T-helper 2 cell (primary cell): Measurements from ENCODE around the gene IGHMBP2.

Experiments used
- DNase-seq, 5 experiments: peaks; one replicate each; pipeline versions ENCODE4 v3.0.0 to v3.0.0-alpha.2; 2012 to 2022

Gene IGHMBP2

DNA sequence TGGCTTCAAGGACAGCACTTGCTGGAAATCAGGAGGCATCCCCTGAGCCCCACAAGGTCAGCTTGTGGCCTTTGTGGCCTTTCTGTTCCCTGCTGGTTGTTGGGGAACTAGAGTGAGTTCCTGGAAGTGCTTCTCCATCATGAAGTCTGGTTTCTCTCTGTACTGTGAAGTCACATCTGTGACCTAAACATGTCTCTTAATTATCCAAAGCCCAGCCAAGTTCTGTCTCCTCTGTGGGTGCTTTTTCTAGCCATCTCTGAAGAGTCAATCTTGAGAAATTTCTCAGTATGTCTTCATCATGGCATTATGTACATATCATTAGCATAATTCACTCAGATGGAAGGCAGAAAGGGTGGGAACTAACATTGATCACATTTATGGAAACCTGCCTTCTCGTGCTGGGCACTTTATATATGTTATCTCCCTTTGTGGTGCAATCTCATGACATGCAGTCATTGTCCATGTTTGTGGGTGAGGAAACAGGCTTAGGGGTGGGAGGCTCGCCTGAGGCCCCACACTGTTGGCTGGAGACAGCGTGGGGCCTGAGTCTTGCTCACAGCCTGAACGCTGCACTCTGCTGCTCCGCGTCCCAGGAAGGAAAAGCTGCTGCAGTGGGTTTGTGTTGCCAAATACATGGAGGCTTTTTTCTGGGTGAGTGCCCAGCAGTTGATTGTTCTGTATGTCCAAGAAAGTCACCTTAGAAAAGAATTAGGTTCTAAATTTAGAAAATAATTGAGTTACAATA, 24.6 kb downstream of the IGHMBP2 start:
- DNase-seq, result no peak

DNA sequence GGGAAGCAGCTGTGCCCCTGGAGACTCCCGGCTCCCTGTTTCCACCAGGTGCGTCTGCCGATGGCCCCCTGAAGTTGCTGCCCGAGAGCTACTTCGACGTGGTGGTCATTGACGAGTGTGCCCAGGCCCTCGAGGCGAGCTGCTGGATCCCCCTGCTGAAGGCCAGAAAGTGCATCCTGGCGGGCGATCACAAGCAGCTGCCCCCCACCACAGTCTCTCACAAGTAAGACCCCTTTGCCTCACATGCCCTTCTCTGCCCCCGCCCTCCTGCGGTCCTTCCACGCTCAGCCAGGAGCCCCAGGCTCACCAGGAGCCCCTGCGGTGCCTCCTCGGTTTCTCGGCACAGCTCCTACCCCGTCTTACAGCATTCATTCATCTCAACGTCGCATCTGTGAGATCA, 25.4 kb downstream of the IGHMBP2 start:
- no peak for DNase-seq

DNA sequence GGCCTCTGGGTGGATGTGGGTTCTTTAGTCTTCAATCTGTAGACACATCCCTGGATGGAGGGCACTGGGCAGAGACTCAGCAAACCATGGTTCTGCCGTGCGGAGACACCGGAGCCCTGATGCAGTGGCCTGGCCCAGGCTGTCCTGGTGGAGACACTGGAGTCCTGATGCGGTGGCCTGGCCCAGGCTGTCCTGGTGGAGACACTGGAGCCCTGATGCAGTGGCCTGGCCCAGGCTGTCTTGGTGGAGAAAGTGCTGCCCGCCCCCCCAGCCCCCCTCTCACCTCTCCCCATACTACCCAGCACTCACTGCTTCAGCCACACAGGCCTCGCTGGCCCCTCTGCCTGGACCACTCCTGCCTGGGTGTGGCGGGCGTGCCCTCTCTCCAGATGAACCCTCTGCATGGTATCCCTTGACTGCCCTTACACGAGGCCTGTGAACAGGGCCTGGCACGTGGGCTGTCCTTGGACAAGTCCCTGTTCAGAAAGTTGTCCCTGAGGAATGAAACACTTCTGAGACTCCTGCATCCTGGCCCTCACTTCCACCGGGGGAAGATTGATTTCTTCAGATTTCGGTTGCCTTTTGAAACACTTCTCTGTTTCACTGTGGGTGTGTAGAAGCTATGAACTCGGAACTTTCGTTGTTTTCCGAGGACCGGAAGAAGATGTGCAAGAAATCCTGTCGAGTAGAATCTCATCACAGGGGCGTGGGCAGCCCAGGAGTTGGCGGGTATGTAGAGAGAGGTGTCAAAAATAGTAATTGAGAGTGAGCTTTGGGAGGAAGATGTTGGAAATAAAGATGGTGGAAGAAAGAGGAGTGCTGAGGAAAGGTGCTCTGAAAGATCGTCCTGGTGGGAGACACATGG, 26.2 kb downstream of the IGHMBP2 start:
- DNase-seq, result no peak

DNA sequence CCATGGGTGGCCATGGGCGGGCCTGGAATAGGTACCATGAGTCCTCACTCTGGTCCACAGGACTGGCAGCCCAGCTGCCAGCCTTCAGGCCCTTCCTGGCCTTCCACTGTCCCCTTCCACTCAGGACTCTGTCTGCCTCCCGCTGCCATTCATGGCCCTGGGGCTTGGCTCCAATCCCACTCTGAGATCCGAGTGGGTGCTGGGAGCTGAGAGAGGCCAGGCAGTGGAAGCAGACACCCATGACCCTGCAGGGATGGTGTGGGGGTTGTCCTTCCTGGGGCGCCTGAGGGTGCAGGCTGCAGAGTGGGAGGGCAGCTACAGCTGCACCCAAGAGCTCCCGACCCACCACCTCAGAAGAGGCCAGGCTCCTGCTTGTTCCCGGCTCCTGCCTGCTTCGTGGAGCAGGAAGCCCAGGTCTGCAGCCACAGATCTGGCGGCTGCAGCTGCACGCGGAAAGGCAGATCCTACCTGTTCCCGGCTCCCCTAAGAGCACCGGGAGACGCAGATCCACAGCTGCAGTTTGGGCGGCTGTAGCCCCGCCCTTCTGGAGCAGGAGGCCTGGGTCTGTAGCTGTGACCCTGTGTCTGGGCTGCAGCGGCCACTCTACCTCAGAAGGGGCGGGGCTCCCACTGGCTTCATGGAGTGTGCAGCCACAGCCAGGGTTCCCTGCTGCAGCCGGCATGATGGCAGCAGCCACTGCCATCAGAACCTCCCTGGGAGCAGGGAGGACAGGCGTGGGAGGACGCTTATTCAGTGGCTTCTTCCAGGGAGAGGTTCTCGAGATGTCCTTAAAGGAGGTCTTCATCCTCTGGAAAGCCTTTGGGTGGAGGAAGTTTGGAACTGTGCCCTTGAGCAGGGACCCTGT, 27.5 kb downstream of the IGHMBP2 start:
- DNase-seq, result no peak

DNA sequence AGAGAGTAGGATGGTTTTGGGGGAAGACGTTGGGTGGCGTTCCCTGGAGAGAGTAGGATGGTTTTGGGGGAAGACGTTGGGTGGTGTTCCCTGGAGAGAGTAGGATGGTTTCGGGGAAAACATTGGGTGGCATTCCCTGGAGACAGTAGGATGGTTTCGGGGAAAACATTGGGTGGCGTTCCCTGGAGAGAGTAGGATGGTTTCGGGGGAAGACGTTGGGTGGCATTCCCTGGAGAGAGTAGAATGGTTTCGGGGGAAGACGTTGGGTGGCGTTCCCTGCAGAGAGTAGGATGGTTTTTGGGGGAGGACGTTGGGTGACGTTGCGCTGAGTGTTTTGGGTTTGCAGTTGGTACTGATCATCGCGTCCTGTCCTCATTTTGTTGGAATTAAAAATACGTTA, 28.2 kb downstream of the IGHMBP2 start:
- no peak for DNase-seq

DNA sequence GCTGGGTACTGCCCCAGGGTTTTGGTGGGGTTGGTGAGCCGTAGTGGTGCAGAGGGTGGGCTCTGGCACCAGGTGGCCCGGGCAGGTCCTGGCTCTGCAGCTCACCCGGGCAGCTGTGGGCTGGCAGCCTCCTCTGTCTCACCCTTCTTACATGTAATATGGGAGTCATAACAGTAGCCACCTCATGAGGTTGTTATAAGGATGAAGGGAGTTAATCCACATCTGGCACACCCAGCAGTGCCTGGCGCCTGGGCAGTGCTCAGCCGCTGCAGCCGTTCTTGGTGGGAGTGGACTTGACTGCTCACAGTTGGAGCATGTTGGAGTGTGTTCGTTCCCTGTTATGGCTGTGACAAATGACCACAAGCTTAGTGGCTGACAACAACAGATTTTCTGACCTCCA, 28.7 kb downstream of the IGHMBP2 start:
- no peak for DNase-seq

DNA sequence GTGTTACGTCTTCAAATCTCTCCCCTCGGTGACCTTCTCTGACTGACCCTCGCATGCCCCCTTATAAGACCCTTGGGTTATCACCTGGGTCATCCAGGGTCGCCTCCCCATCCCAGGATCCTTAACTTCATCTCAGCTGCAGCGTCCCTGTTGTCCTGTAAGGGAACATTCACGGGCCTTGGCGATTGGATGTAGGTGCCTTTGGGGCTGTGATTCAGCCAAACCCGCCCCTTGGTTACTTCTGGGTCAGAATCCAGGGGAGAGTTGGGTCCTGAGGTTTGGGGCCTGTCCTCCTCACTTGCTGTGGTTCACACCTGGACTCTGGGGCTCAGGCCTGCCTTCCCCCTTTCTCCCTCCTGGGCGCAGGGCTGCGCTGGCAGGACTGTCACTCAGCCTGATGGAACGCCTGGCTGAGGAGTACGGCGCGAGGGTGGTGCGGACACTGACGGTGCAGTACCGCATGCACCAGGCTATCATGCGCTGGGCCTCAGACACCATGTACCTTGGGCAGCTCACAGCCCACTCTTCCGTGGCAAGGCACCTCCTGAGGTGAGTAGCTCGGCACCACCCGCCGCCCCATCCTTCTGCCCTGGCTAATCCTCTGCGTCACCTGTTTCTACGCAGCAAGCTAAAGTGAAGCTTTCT, 29.4 kb downstream of the IGHMBP2 start:
- no peak for DNase-seq

DNA sequence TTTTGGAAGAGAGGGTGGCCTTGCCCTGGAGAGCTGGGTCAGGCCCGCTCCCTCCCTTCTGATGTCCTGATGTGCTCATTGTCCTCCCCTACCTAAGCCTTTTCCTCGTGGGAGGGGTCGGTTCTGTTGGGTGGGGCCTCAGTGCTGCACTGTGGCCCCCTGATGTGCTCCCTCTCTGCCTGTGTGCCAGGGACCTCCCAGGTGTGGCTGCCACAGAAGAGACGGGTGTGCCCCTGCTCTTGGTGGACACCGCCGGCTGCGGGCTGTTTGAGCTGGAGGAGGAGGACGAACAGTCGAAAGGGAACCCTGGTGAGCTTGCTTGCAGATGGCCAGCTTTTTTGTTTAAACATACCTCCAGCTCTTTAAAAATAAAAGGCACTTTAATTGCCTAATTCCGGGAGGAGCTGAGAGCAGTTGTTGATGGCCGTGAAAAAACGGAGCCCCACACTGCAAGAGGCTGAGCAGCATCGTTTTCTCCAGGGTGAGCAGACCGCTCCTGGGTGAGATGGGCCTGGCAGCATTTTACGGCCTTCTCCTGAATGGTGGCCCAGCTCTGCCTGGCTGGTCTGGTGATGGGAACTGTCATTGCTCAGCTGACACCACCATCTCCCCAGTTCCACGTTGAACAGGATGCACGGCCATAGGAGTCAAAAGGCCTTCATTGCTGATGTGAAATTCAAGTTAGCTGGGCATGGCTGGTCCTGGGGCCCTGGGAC, 30.1 kb downstream of the IGHMBP2 start:
- DNase-seq, result no peak

DNA sequence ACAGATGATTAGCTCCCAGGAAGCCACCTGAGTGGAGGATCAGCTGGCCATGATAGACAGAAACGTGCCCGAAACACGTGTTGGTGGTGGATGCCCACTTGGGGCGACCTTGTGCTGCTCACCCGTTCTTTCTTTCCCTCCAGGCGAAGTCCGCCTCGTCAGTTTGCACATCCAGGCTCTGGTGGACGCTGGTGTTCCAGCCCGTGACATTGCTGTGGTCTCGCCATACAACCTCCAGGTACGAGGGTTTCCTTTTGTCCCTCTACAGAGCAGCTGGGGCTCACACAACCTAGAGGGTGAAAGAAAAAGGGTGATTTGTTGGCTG, 30.6 kb downstream of the IGHMBP2 start:
- no peak for DNase-seq

DNA sequence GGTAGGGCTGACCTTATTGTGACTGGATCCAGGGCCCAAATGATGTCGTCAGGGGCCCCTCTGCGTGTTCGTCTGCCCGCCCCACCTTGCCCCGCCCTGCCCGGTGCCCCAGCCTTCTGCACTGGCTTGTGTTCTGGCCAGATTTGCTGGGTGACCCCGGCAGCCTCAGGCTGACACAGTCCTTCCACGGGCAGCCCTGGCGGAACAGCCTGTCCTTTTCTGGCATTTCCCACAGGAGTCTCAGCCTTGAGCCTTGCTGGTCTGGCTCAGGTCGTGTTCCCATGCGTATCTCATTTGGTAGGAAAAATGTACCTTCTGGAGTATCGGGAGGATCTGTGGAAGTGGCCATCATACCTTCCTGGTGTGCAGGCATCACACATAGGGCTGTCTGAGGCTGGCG, 31.0 kb downstream of the IGHMBP2 start:
- no peak for DNase-seq

DNA sequence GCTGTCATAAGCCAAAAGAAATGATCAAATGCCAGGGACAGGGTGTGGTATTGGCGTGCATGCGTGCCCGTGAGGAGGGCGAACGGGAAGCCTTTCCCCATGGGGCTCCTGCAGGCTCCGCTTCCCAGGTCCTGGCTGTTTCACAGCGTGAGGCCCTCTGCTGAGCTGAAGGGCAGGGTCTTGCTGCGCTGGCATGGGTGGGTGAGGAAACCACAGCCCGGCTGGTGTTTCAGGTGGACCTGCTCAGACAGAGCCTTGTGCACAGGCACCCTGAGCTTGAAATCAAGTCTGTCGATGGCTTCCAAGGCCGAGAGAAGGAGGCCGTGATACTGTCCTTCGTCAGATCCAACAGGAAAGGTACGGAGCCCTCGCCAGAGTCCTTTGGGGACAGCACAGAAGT, 31.4 kb downstream of the IGHMBP2 start:
- DNase-seq, result no peak

DNA sequence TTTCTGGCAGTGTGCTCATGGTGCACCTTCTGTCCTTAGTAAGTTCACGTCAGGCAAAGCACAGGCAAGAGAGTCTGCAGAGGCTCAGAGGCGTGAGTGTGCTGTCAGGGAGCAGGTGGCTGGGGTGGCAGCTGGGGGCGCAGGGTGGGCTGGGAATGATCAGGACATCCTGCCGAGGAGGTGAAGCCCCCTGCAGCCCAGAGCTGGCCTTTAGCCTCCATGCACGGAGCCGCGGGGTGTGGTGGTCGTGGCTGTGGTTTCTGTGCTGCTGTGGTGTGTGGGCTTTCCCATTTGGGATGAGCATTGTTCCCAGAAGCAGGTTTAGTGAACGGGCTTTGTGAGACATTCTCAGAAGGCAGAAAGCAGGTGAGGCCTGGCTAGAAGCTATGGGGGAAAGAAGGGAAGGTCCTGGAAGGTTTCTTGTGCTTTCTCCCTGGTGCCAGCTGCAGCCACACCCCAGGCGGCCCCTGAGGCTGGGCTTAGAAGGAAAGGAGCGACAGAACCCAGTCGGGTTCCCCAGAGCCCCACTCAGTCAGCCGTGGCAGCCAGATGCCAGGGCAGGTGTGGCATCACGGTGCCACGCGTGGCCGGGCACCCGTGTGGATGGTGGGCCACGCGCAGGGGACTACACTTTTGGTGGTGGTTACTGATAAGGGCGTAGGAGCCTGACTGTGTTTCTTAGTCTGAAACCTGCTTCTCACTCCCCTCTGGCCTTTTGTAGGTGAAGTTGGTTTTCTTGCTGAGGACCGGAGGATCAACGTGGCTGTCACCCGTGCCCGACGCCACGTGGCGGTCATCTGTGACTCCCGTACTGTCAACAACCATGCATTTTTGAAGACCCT, 32.0 kb downstream of the IGHMBP2 start:
- no peak for DNase-seq

DNA sequence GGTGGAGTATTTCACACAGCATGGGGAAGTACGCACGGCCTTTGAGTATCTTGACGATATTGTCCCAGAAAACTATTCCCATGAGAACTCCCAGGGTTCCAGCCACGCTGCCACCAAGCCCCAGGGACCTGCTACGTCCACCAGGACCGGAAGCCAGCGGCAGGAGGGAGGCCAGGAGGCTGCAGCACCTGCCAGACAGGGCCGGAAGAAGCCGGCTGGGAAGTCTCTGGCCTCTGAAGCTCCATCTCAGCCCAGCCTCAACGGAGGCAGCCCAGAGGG, 32.6 kb downstream of the IGHMBP2 start:
- no peak for DNase-seq

DNA sequence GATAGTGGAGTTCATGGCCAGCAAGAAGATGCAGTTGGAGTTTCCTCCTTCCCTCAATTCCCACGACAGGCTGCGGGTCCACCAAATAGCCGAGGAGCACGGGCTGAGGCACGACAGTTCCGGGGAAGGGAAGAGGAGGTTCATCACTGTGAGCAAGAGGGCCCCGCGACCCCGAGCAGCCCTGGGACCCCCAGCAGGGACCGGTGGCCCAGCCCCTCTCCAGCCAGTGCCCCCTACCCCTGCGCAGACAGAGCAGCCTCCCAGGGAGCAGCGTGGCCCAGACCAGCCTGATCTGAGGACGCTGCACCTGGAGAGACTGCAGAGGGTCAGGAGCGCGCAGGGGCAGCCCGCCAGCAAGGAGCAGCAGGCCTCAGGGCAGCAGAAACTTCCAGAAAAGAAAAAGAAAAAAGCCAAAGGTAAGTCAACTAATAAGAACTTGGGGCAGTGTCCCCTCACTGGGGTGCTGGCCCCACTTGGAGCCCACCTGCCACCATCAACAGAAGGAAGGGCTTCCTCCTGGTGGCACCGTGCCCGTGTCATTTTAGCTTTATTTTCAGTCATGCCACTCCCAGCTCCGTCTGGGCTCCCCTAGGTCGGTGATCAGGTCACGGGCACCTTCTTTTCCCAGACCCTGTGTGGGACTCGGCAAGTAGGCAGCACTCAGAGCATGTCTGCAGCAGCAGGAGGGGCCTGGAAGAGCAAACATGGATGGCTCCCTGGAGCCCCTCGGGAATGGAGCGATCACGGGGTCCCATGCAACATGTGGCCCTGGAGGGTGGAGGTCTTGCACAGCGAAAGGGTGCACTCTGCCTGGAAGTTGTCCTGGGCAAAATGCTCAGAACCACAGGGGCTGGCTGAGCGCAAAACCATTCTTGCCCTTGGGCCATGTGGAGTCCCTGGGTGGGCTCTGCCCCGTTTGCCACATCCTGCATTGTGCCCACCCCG, 33.3 kb downstream of the IGHMBP2 start:
- DNase-seq, result no peak

DNA sequence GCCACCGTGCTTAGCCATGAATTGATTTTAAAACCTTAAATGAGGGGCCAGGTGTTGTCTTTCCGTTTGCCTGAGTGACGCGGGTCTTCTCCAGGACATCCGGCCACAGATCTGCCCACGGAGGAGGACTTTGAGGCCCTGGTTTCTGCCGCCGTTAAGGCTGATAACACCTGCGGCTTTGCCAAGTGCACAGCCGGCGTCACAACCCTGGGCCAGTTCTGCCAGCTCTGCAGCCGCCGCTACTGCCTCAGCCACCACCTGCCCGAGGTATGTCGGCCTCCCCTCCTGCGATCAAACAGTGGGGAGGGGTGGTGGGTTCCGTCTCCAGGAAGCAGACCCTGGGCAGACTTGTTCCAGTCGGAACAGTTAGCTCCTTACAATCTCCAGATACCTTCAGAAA, 34.4 kb downstream of the IGHMBP2 start:
- no peak for DNase-seq

DNA sequence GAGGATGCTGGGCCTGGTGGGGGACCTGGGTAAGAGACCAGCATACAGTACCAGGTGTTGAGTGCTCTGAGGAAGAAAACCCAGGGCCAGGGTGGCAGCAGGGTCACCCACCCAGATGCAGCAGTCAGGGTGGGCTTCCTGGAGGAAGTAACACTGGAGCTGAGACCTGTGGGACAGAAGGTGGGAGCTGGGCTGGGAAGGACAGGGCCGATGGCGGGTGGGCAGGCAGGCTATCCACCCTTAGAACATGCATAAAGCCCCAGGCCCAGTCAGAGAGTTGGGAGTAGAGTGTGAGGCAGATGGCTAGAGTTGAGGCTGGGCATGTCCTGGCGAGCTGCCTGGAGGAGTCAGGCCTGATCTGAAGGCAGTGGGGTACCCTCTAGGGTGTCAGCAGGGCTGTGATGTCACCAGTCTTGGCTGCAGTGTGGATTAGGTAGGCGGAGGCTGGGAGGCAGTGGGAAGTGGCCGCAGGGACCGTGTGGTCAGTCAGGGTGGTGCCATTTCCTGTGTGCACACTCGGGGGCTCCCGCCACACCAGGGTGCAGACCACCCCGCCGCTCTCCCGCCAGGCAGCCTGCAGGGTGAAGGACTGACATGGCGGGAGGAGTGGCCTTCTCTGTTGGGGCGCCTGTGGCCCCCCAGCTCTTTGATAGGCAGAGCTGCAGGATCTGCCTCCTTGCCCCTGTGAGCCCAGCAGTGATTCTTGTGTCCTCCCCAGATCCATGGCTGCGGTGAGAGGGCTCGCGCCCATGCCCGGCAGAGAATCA, 35.3 kb downstream of the IGHMBP2 start:
- no peak for DNase-seq

DNA sequence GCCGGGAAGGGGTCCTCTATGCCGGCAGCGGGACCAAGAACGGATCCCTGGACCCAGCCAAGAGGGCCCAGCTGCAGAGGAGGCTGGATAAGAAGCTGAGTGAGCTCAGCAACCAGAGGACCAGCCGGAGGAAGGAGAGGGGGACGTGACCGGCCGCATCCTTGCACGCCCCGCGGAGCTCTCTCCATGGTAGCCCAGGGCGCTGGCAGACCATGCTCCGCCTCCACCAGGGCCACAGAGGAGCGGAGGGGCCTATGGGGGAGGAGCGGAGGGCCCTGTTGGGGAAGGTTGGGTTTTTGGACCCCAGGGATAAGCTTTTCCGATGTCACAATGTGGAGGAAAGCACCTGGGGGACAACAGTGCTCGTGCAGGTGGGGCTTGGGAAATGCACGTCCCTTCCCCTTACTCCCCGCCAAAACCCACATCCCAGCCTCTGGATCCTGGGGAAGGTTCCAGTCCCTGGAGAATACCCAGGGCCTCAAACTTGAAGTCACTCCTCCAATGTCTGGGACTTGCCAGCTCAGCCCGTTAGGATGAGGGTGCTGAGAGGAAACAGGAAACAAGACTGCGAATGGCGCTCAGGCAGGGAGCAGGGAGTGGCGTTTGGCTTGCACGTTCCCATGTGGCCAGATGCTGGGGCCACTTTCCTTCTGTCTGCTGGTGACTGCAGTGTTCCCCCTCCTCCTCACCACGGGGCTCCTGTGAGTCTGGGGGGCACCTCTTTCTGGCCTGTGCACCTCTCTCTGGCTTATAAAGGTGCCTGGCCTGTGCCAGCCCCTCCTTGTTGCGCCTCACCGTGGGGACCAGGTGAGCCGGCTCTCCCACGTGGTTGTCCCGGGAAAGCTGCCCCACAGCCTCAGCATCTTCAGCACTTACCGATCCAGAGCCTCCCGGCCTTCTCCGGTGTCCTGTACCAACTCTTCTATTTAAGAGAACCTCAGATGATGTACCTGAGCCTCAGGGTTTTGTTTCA, 36.2 kb downstream of the IGHMBP2 start:
- no peak for DNase-seq

DNA sequence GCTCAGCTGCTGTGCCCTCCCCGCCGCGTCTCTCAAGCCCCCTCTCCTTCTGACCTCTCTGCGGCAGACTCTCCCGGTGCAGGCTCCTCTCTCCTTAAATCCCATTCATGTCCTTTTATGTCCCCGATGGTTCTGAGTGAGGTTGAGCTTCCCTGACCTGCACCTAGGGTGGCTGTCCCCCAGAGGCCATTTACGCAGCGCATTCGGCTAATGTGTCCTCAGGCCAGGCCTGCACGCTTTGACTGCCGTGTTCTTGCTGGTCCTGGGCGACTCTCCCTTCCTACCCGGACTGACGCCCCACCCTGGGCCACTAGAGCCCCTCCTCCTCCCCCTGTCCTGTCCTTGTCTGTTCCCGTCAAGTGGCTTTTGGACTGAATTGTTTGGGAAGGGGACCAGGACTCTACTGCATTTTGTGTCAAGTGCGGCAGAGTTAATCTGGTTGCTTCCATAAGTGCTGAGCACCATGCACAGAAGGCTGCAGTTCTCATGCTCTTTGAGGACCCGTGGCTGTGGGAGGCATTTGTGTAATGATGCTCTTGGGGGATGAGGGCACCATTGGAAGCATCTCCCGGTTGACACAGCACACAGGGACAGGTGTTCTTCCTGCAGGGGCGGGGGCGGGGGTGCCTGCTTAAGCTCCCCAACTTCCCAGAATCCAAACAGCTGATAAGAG, 37.1 kb downstream of the IGHMBP2 start:
- DNase-seq, result no peak
